DMS 273 treated with DMSO at 0.1 percent for 48 hours (cell line): ENCODE data around the gene SMARCC2.
"Not testable (repeated sequence)": the region's sequence is repeated elsewhere in the genome, so short reads cannot be mapped to it uniquely, and the experiment has no call there.

Source experiments
- DNase-seq: peaks from one replicate; lab custom pipeline; 2025; lab: John Stamatoyannopoulos, UW

Gene SMARCC2

DNA sequence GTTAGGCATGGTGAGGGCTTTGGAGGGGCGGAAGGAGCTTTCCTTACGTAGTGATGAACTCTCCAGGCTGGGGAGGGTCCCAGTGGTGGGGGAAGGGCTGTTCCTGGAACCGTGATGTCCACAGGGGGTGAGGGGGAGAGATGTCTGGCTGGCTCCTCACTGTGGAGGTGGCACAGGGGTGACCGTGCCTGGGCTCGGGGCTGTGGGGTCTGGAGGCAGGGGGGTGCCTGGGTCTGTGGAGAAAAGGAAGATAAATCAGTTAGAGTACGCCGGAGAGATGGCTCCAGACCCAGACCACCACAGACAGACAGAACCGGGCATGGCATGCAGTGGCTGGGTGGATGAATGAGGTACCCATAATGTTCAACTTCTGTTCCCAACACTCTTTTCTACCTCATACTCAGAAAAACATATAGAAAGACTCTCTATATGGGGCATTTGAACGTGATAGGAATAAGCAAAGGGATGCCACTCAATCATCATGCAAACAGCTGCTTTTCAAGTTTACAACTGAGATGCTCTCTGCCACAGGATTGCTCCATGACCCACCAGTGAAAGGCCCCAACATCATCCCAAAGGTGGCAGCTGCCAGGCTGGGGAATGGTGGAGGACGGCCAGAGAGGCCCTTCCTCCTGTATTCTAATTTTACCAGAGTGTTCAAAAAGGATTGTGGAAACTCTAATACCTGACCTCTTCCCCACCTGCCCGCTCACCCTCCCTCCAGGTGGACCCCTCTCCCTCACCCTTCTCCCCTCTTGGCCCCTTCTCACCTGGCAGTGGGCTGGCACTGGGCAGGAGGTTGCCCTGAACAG, 25.5 kb downstream of the SMARCC2 start:
- no peak for DNase-seq

DNA sequence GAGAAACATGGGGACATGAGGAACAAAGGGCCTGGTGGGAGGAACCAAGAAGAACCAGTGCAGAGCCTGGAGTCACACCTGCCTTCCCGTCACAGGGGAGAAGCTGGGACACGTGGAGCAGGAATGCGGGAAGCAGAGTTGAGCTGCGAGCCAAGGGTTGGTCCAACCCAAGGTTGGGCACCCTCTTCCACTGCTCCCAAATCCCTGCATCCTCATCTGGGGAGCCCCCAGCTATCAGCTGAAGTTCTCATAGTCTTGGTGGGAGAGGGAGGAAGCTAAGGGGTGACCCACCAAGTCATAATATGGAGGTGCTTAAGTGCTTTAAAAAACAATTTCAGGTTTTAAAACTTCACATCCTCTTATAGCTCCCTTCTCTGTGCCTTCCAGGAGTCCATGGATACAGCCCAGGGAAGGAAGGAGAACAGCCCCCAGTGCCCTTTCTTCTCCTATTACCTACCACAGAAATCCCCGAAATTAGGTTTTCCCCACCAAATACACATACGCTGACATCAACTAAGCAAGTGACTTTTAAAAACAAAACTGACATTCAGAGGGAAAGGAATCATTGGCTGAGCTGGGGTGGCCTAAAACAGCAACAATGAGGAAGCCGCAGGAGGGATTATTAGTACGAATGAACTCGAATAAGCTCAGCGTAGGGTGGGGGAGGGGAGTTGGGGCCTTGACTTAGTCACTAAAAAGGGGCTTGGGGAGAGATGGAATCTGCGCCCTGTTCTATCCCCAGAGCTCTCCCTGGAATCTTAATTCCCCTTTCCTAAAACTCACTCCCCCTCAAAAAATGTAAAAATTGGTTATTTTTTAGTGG, 26.6 kb downstream of the SMARCC2 start:
- no peak for DNase-seq

DNA sequence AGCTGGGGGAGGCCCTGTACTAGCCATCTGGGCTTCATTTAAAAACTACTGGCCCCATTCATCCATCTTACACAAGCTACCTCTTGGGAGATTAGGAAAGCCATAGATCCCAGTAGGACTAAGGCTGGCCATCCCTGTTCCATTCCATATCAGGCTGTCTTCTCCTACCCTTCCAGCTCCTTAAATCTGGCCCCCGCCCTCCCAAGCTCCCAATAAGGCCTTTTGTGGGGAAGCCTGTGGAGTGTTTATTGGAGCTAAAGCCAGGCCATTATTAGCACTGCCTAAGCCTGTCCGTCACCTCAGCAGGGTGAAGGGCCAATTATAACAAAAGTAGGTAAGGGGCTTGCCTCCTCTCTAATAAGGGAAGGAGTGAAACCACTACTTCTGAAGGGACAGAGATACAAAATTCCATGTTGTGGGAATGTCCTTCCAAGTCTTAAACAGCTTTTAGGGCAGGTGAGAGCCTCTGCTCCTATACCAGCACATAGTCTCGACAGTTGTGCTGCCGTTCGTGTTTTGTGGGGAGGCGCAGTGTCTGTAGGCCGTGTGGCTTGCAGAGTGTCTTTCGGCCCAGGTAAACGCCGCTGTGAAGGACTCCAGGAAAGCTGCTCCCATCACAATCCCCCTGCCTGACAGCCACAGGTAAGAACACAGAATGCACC, 27.5 kb downstream of the SMARCC2 start:
- no peak for DNase-seq

DNA sequence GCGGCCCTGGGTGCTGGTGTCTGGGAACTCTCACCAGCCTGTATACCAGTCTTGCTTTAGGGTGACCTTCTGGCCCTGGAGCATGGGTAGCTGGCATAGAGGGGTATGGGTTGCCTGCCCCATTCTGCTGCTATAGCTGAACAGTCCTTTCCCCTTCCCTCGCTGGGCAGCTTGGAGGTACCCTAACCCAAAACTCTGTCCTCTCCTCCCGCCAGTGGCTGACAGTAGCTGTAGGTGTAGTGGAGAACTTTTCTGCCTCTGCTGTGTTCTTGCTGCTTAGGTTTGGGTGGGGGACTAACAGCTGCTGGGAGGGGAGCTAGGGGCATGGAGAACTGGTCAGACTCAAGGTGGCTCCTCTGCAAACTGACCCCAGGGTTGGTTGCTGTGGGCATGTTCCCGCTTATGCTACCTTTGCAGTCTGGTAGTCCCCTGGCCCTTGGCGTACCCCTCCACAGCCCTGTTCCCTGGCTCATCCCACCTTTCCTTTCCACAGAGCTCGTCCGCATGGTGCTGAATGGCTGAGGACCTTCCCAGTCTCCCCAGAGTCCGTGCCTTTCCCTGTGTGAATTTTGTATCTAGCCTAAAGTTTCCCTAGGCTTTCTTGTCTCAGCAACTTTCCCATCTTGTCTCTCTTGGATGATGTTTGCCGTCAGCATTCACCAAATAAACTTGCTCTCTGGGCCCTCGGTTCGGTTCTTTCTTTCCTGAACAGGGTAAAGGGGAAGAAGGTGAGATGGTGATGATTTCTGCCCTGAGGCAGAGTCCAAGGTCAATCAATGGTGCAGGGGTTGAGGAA, 28.2 kb downstream of the SMARCC2 start:
- no peak for DNase-seq

DNA sequence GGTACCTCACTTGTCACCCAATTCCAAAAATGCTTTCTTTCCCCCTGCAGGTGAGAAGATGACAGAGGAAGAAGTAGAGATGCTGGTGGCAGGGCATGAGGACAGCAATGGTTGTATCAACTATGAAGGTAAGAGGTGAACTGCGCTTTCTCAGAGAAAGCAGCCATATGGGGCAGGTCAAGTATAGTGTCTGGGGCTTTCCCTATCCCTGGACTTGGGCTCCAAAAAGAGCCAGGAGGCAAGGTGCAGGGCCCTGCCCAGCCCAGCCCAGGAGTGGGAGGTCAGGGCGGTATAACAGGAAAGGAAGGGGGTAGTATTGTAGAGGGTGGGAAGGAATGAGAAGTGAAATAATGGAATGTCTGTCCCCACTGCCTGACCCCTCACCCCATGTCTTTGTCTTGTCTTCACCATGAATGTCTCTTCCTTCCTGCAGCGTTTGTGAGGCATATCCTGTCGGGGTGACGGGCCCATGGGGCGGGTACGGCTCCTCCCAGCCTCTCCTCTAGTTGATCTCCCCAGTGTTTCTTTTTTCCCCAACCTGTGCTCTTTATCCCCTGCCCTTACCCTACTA, 29.0 kb downstream of the SMARCC2 start:
- no peak for DNase-seq

DNA sequence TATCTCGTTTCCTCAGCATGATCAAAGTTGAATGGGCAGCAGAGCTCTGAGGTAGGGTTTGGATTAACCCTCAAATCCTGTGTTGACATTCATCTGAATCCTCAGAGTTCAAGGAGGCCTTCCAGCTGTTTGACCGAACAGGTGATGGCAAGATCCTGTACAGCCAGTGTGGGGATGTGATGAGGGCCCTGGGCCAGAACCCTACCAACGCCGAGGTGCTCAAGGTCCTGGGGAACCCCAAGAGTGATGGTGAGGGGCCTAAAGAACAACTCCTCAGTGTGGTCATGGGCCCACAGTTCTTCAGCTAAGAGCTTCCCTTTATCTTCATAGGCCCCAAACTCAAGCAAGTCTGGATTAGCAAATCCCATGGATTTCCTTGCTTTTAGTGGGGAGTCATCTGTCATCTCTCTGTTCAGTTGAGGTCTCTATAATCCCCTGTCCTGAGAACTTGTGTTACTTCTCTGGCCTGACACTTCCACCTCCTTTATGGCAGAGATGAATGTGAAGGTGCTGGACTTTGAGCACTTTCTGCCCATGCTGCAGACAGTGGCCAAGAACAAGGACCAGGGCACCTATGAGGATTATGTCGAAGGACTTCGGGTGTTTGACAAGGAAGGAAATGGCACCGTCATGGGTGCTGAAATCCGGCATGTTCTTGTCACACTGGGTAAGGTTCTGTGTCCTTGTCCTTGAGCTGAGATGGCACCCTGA, 29.6 kb downstream of the SMARCC2 start:
- DNase-seq = no peak

DNA sequence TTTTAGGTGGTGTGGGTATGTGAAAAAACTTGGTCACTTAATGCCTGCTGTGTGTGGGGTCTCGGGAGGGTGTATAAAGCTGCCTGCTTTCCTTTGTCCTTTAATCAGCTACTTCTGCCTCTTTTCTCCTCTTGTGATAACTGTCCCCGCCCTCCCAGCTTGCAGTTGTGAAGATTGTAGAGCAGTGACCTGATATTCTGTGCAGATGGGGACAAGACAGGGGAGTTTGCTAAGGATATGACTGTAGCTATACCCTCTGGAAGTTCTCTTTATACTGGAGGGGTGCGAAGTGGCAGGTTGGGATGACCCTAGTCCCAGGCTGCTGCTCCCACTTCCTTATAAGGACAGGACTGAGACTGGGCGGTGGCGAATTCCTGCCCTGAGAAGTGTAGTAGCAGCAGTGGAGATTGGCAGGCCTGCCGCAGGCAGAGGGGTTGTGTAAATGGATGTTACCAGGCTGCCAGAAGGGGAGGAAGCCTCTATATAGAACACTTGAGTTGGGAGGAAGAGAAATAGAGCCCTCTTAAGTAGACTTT, 30.3 kb downstream of the SMARCC2 start:
- DNase-seq = peak; percentile 45

DNA sequence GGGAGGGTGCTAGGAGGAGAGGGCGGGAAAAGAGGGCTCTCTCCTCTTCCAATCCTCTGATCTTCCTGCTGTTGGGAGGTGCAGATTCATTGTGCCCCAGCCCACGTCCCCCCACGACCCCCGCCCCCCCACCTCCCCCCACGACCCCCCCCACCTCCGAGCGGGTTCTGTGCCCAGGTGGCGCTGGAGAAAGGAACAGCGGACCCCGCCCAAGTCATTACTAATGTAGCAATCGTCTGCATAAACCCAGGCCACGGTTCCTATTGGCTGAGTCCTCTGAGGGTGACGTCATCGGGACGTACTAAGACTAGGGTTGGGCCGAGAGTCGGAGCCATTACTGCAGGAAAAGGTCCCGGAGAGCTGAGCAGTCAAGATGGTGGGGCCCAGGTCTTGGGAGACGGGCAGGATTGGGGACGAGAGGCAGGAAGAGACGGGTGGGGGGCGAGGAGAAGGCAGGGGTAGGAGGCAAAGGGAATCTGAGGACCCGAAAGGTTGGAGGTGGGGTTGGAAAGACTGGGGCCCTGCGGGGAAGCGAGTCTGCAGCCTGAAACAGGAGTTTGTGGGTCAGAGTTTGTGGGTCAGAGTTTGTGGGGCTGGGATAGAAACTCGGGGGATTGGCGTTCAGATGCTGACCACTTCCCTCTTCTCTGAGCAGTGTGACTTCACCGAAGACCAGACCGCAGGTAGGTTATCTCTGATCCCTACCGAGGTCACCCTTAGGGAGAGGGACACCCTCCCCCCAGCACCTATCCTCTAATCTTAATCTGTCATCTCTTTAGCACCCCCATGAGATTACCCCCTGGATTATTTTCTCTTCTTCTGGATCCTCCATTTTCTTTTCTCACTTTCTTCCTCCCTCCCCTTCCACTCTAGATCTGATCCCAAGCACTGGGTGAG, 31.0 kb downstream of the SMARCC2 start, which contains the start of gene MYL6:
MYL6 (plus strand) TSS at position 331 of the 897 bp plus-strand sequence; CDS start at position 374, 43 bp downstream.
- peak; percentile 88 for DNase-seq

DNA sequence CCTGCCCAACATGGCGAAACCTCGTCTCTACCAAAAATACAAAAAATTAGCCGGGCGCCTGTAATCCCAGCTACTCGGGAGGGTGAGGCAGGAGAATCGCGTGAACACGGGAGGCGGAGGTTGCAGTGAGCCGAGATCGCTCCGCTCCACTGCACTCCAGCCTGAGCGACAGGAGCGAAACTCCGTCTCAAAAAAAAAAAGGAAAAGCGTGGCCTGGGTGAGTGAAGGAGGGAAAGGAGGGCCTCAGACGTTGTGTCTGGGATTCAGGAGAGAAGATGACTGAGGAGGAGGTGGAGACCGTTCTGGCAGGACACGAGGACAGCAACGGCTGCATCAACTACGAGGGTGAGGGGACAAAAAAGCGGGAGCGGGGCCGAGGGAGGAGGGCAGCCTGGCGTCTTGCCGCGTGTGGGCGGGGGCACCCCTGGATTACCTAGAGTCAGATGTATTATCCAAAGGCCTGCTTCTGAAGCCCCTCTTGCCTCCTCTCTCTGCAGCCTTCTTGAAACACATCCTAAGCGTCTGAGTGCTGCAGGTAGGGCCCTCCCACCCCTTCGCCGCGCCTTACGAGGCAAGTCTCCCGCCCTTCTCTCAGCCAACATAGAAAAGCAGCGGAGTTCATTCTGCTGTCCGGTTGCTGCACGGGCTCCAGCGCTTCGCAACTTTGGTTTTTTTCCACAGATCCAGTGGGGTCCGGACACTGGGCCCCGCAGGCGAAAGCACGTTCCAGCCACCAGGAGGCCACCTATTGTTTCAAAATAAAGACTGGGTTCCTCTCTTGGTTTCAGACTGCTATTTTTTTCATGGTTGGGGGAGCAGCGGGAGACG, 31.9 kb downstream of the SMARCC2 start:
- DNase-seq = peak; percentile 49

DNA sequence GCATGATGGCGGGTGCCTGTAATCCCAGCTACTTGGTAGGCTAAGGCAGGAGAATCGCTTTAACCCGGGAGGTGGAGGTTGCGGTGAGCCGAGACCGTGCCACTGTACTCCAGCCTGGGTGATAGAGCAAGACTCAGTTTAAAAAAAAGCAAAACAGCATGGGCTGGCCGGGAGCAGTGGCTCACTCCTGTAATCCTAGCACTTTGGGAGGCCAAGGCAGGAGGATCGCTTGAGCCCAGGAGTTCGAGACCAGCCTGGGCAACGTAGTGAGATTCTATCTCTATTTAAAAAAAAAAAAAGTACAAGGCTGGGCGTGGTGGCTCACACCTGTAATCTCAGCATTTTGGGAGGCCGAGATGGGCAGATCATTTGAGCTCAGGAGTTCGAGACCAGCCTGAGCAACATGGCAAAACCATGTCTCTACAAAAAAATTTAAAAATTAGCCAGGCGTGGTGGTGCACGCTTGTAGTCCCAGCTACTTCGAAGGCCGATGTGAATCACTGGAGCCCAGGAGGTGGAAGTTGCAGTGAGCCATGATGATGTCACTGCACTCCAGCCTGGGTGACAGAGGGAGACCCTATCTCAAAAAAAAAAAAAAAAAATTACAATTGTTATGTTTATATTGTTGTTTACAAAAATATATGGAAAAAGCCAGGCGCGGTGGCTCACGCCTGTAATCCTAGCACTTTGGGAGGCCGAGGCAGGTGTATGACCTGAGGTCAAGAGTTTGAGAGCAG, 32.7 kb downstream of the SMARCC2 start:
- DNase-seq = not testable (repeated sequence)

DNA sequence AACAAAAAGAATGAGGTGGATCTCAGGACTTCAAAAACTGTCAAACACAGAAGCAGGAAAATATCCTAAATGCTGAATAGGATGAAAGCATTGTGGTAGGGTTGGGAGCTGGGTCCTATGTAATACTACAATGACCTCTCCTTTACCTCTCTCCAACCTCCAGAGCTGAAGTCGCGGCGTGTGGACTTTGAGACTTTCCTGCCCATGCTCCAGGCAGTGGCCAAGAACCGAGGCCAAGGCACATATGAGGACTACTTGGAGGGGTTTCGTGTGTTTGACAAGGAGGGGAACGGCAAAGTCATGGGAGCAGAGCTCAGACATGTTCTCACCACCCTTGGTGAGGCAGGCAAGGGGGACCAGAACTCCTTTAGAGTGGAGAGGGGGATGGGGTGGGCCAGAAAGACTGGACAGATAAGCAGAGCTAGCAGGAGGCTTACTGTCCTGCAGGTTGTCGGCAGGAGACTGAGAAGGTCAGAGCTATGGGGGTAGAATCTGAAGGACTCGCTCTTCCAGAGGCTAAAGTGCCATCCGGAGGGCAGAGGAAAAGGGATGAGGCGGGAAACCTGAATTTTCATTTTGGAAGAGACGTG, 33.9 kb downstream of the SMARCC2 start:
- DNase-seq = no peak

DNA sequence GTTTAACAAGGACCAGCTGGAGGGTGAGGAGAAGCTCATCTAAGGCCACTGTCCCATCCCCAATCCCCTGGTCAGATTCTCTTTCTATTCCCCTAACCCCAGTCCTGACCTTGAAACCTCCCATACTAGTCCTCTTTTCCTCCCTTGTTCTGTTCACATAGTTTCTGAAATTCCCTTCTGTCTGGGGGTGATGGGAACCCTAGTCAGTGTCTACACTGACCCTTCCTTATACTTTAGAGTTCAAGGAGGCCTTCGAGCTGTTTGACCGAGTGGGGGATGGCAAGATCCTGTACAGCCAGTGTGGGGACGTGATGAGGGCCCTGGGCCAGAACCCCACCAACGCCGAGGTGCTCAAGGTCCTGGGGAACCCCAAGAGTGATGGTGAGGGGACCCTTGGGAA, 34.5 kb downstream of the SMARCC2 start:
- no peak for DNase-seq

DNA sequence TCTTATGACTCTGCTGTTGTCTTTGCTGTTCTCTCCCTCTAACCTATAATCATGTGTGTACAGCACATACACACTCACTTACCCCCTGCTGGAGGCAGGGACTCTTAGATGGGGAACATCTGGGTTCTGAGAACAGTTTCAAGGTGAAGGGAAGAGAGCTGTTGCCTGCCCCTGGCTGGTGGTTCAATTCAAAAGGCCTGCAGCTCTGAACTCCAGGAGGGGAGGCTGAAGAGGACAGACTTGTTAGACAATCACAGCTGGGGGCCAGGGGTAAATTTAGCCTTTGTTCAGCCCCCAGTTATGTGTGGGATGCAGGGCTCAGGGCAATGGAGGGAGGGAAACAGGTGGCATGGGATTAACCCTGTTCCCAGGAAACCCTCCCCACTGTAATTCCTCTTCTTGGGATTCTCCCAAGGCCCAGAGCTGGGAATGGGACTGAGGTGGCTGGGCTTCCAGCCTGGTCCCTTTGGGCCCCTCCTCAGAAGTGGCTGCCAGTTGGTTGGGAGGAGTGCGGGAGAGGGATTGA, 35.0 kb downstream of the SMARCC2 start:
- no peak for DNase-seq

DNA sequence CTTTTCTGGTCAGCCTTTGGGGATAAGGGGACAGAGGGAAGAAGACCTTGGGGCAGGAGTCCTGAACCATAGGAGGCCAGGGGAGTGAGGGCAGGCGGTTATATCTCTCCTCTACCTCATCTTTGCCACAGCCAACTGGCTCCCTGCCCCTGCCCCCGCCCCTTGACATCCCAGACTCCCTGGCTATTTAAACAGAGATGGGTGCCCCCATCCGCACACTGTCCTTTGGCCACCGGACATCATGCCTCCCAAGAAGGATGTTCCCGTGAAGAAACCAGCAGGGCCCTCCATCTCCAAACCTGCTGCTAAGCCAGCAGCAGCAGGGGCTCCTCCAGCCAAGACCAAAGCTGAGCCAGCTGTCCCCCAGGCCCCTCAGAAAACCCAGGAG, 35.6 kb downstream of the SMARCC2 start:
- no peak for DNase-seq

DNA sequence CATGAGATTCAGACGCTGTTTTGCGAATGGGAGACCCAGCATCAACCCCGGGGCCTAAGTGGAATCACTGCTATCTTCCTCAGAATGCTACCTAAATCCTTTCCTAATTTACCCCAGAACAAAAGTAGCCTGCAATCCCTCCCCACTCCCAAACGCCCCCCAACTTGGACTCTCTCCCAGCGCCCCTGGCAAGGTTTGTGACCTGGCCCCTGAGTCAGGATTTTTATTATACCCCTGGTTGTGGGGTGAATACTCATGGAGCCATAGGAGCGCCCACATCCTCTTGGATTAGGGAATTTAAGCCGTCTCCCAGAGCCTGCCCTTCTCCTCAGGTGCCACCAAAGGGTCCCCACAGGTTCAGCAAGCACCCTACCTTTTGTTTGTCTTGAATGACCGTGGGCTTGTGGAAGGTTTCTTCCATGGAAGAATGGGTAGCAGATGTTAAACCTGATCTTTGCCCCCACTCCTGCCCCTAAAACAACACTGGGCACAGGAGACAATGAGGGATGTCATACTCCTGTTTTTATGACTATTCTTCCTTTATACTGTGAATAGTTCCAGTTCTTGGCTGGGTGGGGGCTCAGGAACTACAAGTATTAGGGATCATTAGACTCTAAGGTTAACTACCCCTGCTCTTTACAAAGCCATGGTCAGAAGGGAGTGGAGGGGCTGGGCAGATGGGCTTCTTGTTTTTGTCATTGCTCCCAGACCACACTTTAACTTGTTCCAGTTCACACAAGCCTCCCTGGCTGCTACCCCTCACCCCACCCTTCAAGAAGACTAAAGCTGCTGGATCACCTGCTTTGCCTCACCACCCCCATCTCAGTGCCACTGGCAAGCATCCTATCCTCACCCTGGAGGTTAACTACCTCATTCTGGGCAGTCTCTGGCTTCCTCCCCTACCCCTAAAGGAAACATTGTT, 36.3 kb downstream of the SMARCC2 start:
- DNase-seq = no peak

DNA sequence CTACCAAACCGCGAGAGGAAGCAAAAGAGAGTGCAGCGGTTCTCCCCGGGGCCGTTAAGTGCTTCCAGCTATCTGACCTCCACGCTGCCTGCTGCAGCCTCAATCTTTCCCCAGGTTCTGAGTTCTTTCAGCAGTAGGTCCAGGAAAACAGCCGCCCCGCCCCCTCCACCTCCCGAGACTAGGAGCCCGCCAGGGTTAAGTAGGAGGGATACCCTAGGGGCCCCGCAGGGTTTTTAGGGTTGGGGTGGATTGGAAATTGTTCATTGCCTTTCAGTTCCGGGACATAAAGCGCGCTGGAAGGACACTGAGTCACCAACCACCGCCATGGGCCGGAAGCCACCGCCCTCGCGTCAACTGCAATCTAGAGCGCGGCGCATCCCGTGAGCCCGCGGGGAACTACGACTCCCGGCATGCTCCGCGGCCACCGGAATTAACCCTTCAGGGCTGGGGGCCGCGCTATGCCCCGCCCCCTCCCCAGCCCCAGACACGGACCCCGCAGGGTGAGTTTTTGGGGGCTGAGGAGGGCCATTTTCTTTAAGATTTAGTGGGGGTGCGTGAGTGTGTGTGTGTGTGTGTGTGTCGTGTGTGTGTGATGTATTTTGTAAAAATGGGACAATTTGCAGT, 37.0 kb downstream of the SMARCC2 start, which contains the start of gene MYL6B:
MYL6B (plus strand) TSS at position 456 of the 624 bp plus-strand sequence. CDS start 1,332 bp downstream, outside the sequence.
- DNase-seq = peak; percentile 66
